HG03135 (cell line): ENCODE measurements around the gene FADS1.

Experiments
- ATAC-seq: cut with Tn5 transposase; IDR thresholded peaks from one replicate; pipeline ENCODE4 v1.9.1; 2021; ENCODE audit warnings: mild to moderate bottlenecking, moderate library complexity; ENCODE audit not compliant: unreplicated experiment

Gene FADS1

GRCh38 chr11:61827571-61828378, 11.0 kb upstream of the FADS1 start, which contains the start of gene FADS2:
FADS2 (plus strand) TSS chr11:61828300; CDS start chr11:61828391, 91 bp downstream.
- peak; percentile 71 for ATAC-seq

- peak; percentile 1 for ATAC-seq
Observed at GRCh38 chr11:61826930-61827570, 10.2 kb upstream of the FADS1 start.

DNA sequence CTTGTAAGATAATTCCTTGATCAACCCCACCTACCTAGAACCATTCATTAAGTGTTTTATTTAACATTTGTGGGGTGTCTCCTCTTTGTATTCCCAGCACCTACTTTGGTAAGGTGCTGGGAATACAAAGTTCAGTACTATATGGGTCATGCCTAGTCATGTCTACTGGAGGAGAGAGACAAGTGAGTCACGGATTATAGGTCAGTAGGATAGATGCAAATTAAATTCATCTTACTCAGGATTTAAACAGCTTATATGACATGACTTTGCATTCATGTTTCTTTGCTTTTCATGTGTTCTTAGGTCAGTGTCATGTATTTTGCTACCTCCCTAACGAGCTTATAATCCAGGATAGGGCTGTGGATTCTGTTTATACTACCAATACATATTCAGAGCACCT, 3.4 kb upstream of the FADS1 start:
- ATAC-seq: no peak

- no peak for ATAC-seq
Observed at GRCh38 chr11:61817471-61818202, 834 bp upstream of the FADS1 start.

DNA sequence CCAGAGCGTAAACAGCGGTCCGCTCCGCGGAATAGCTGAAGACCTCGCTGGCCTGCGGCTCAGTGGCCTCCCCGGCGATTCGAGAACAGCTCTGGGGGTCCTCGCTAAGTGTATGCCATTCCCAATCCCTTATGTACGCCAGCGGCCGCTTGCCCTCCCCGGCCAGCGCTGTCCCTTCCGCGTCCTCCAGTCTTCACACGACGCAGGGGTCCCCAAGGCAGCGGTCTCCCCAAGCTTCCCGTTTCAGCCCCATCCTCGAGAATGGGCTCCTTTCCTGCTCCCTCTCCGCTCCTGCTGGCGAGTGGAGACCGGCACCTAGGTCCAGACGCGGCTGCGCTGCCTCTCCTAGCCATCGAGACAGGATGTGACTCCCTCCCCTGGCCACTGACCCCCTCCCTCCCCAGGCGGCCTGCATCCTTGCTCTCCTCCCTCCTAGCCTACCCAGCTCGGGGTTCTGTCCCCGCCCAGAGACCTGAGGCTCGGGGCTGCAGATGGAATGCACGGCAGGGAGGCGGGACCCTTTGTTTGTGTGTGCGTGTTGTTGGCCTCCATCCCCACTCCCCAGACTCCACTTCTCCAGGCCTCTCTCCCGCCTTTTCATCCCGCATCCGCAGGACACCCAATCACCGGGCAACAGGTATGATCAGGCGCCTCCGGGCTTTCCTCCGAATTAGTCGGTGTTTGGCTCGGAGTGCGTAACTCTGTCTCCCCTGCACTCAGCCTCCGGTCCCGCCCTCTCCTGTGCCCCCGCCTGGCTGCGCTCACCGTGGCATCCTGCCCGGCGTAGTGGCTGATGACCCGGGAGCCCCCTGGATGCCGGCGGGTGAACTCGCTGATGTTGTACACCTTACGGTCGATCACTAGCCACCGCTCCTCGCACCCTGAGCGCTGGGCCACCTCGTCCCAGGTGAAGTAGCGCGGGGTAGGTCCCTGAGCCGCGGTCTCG, 740 bp downstream of the FADS1 start:
- ATAC-seq: peak; percentile 35

DNA sequence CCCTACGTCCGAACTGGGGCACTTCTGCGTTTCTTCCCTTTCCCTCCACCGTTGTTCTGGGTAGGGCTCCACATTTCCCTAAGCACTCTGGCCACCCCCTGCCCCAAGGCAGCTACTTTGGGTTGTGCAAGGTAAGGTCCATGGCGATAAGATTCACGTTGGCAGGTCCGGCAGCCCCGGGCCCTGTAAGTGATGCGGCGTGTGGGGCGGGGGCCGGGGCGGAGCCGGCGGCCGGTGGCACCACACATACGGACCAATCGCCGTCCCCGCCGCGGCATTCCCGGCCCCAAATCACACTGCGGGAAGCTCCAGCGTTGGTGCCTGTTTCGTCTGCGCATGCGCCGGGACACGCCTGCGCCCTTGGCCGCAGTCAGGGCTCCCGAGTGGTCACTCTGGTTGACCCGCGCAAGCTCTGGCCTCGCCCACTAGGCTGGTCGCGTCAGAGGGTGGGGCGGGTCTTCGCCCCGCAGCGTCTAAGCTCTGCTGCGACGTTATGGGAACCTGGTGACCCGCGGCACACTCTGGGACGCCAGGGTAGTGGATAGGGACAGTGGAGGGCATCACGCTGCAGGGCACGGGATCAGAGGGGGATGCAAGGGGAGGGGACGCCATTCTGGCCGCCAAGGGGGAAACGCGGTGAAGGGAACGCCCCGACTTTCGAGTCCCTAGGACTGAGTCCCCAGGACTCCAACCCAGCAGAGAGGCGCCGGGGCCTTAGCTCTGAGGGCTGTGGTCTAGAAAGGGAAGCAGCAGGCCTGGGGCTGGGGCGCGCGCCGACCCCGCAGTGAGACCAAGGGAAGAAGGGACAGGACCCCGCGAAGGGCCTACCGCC, 1.6 kb downstream of the FADS1 start:
- peak; percentile 46 for ATAC-seq

DNA sequence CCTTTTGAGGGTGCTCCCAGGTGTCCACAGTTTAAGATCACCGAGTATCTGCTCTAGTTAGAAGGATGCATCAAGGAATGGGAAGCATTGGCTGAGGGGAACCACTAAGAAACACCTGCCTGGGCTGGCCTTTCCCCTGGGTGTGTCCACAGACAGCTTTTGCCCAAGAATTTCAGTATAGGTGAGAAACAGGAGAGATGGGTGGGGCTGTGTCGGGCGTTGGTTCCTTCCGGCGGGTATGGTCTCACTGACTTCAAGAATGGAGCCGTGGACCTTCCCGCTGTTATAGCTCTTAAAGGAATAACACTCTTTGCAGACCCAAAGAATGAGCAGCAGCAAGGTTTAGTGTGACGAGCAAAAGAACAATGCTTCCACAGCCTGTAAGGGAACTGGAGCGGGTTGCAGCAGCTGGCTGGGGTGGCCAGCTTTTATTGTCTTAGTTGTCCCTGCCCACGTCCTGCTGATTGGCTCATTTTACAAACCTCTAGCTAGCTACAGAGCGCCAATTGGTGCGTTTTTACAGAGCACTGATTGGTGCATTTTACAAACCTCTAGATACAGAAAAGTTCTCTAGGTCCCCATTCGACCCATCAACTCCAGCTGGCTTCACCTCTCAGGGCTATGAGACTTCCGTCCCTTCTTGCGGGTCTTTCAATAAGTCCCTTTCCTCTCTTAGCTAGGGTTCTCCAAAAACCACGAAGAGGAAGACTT, 2.4 kb downstream of the FADS1 start:
- no peak for ATAC-seq

GRCh38 chr11:61812736-61813411, 3.9 kb downstream of the FADS1 start:
- ATAC-seq: no peak

DNA sequence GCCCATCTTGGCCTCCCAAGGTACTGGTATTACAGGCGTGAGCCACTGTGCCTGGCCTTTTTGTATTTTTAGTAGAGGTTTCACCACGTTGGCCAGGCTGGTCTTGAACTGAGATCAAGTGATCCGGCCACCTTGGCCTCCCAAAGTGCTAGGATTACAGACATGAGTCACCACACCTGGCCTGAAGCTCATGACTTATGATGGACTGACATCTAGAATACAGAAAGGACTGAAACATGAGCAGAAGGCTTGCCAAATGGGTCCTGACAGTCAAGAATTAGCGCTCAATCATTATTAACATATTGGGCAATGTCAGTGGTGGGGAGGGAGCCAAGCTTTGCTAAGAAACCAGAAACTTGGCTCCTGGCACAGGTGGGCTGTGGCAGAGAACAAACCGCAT, 5.0 kb downstream of the FADS1 start:
- no peak for ATAC-seq

GRCh38 chr11:61810671-61811175, 6.1 kb downstream of the FADS1 start:
- no peak for ATAC-seq

GRCh38 chr11:61806785-61807184, 10.0 kb downstream of the FADS1 start:
- no peak for ATAC-seq

DNA sequence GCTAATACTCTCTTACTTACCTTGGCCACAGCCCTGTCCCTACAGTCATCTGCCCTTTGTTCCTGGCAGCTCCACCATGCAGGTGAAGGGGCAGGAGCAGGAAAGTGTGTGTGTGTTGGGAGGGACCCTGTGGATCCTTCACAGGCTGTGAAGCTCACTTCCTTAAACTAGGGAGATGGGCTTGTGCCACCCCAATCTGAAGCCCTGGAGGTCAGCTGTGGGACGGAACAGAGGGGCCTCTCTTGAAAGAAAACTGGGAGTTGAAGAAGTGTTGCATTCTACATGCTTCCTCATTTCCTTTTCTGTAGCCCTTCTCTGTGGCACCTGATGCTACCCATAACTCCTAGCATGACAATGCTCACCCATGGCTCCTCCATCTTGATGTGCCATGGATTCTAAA, 11.7 kb downstream of the FADS1 start:
- ATAC-seq: no peak

- no peak for ATAC-seq
Observed at GRCh38 chr11:61803889-61804647, 12.7 kb downstream of the FADS1 start.

GRCh38 chr11:61802605-61803004, 14.2 kb downstream of the FADS1 start:
- ATAC-seq: no peak

- ATAC-seq: no peak
Observed at GRCh38 chr11:61800331-61801281, 16.2 kb downstream of the FADS1 start.

DNA sequence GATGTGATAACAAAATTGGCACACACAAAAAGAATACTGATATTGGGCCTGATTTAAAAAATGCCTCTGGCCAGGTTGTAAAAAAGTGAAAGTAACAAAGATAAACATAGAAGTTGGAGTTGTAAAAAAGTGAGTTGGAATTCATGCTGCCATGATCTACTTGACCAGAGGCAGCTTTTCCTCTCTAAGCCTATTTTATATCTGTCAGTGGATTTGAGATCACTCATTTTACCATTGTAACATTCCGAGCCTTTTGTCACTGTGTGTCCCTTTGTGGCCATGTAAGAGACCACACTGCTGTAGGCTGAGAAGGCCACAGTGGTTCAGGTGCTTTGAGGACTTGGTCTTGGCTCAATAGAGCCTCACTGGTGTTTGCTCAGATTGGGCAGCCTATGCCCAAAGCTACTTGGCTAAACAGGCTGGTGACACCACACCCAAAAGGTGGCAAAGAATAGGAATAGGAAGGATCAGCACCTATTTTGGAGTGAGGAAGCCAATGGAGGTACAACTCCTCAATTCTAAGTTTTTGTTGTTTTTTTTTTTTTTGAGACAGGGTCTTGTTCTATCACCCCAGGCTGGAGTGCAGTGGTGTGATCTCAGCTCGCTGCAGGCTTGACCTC, 17.0 kb downstream of the FADS1 start:
- ATAC-seq: no peak
